GM12878 (cell line): ENCODE data around the gene CTDP1. TPM values are rescaled to one million over a fixed set of nuclear protein-coding genes. Genes with fewer than 3 reads are reported as not detected.

Source experiments
- BCL3 ChIP-seq: IDR thresholded peaks from 2 replicates; pipeline ENCODE4 v1.6.1; 2011; ENCODE audit warnings: borderline replicate concordance, low read depth, mild to moderate bottlenecking, moderate library complexity, low read length; ENCODE audit not compliant: insufficient read depth, poor library complexity, severe bottlenecking
- CEBPB ChIP-seq, 2 experiments: fragments of 150-350 bp in 1 of 2; IDR thresholded peaks; 2 replicates each; pipeline ENCODE4 v1.6.1; 2012 to 2014; ENCODE audit warnings: low read depth in 2 of 2, low read length in 2 of 2, borderline replicate concordance in 1 of 2, inconsistent platforms in 1 of 2
- ELK1 ChIP-seq: IDR thresholded peaks from 2 replicates; pipeline ENCODE4 v1.6.1; 2012; ENCODE audit warnings: low read depth, low read length, improper control_type of control experiment
- EP300 ChIP-seq, 2 experiments: fragments of 150-350 bp in 1 of 2; IDR thresholded peaks; 2 replicates each; pipeline ENCODE4 v1.6.1; 2011 to 2012; ENCODE audit warnings: low read depth in 2 of 2, low read length in 2 of 2, borderline replicate concordance in 1 of 2, improper control_type of control experiment in 1 of 2, inconsistent platforms in 1 of 2; ENCODE audit not compliant: control insufficient read depth in 1 of 2
- GABPA ChIP-seq: IDR thresholded peaks from 2 replicates; pipeline ENCODE4 v1.6.1; 2014; ENCODE audit warnings: antibody characterized with exemption, low read depth, mild to moderate bottlenecking, inconsistent platforms
- IKZF2 ChIP-seq, 2 experiments: fragments of 450-650 bp; IDR thresholded peaks; 2 replicates each; pipeline ENCODE4 v1.6.1; 2017; ENCODE audit warnings: mild to moderate bottlenecking in 2 of 2, moderate library complexity in 2 of 2
- JUND ChIP-seq: IDR thresholded peaks from 2 replicates; pipeline ENCODE4 v1.6.1; 2012; ENCODE audit warnings: low read depth, mild to moderate bottlenecking, low read length, improper control_type of control experiment, moderate library complexity
- RCOR1 ChIP-seq: conservative IDR thresholded peaks from 2 replicates; pipeline ENCODE4 v1.6.1; 2012; ENCODE audit warnings: low read depth, low read length, improper control_type of control experiment
- SMAD5 ChIP-seq: IDR thresholded peaks from 2 replicates; pipeline ENCODE4 v1.6.1; 2016; ENCODE audit warnings: antibody characterized with exemption, low read depth
- STAT1 ChIP-seq: fragments of 450-650 bp; conservative IDR thresholded peaks from 2 replicates; pipeline ENCODE4 v1.6.1; 2014; ENCODE audit warnings: antibody characterized with exemption, mild to moderate bottlenecking
- SUZ12 ChIP-seq: fragments of 200-600 bp; sonication (generic); IDR thresholded peaks from one replicate; pipeline ENCODE4 v1.6.1; 2018; ENCODE audit warnings: antibody characterized with exemption, mild to moderate bottlenecking; ENCODE audit not compliant: unreplicated experiment
- TARDBP ChIP-seq: IDR thresholded peaks from 2 replicates; pipeline ENCODE4 v1.6.1; 2016; ENCODE audit warnings: borderline replicate concordance
- WRNIP1 ChIP-seq: IDR thresholded peaks from 2 replicates; pipeline ENCODE4 v1.6.1; 2011; ENCODE audit warnings: low read depth, low read length, improper control_type of control experiment, borderline replicate concordance
- ZBTB11 ChIP-seq: fragments of 450-650 bp; formaldehyde crosslinking; IDR thresholded peaks from 2 replicates; pipeline ENCODE4 v1.5.0; 2022; ENCODE audit warnings: mild to moderate bottlenecking, missing genetic modification characterization
- ZNF687 ChIP-seq: fragments of 450-650 bp; IDR thresholded peaks from 2 replicates; pipeline ENCODE4 v1.6.1; 2017; ENCODE audit warnings: mild to moderate bottlenecking, moderate library complexity
- ZSCAN29 ChIP-seq: fragments of 450-650 bp; IDR thresholded peaks from 2 replicates; pipeline ENCODE4 v1.6.1; 2017; ENCODE audit warnings: mild to moderate bottlenecking, moderate library complexity
- polyA plus RNA-seq, 11 experiments: library from polyadenylated mRNA; depleted of rRNA in 4 of 11; unstranded in 6 of 11; stranded (reverse) in 5 of 11; fragments of >200 nt; fragmentation: Nextera tagmentation in 4 of 11; fragmentation: Illumina TruSeq in 1 of 11; extraction: Ambion mirVana in 4 of 11; extraction: Trizol in 1 of 11; gene quantifications; 1 replicate in 1 of 11; 2 replicates in 10 of 11; pipeline versions ENCODE4 v1.2.1 to v1.2.3, GENCODE V29; 2011 to 2016; ENCODE audit warnings: inconsistent platforms in 2 of 11, missing spikeins in 2 of 11, low read depth in 1 of 11
- total RNA-seq, 4 experiments: library from RNA; depleted of rRNA in 3 of 4; stranded (reverse); fragments of >200 nt in 3 of 4; fragmentation: Illumina TruSeq in 1 of 4; extraction: Trizol in 1 of 4; gene quantifications; 2 replicates each; pipeline versions ENCODE4 v1.2.1 to v1.2.3, GENCODE V29; 2013 to 2021

CTDP1 gene
- total and polyA plus RNA-seq, 10 of the 15 experiments (the other 5 are each of a cell fraction or from before 2014, with no cell fraction given), result 0.32 to 31.3 (median 8.8) TPM

- TF ChIP-seq BCL3 (peak; percentile 29), GABPA (no peak), EP300 (IDR thresholded peaks at IDR 0.05; ENCODE audit: borderline replicate concordance in 1 of 2, control insufficient read depth in 1 of 2, low read depth in 2 of 2, low read length in 2 of 2) (no peak), JUND (no peak), IKZF2 (IDR thresholded peaks at IDR 0.05) (peak in 1 of 2 experiments; percentile 30; a peak in 1 of 4 replicates), TARDBP (peak; percentile 96), ZSCAN29 (0 out of 2 replicates have a peak, but pooled peaks have one; percentile 33), WRNIP1 (no peak), SUZ12 (no peak), SMAD5 (no peak), ZNF687 (peak; percentile 89), ZBTB11 (CRISPR knock-in tag) (no peak), RCOR1 (no peak), STAT1 (no peak), CEBPB (IDR thresholded peaks at IDR 0.05; ENCODE audit: borderline replicate concordance in 1 of 2, low read depth in 2 of 2, low read length in 2 of 2) (peak in 1 of 2 experiments; percentile 41; a peak in 1 of 4 replicates), ELK1 (peak; percentile 23; the same call in 1 of the 2 replicates)
These were observed 695 bp upstream of the CTDP1 start (continued) for GRCh38 chr18:79678665-79679551.
